PC-3 (cell line): Measurements from ENCODE around the gene TMUB1. TPM values are rescaled to one million over a fixed set of nuclear protein-coding genes. Genes with fewer than 3 reads are reported as not detected.

Experiments used
- ATAC-seq: fragments of 200-7000 bp; cut with Tn5 transposase; 2 replicates; pipeline ENCODE4 v1.9.1; 2020; ENCODE audit warnings: mild to moderate bottlenecking, moderate library complexity
- BruUV-seq: library from RNA; stranded (reverse); fragments of 400-500 nt; replicated peaks from 2 replicates; lab custom pipeline; 2021; lab: Mats Ljungman, UMichigan
- CTCF ChIA-PET: fragments of 300-600 bp; sonication (Branson Sonifier 250); formaldehyde crosslinking; loops from one replicate; lab custom pipeline; 2022; ENCODE audit warnings: antibody characterized with exemption; lab: Charles Lee
- POLR2A ChIA-PET: fragments of 300-600 bp; sonication (Branson Sonifier 250); formaldehyde crosslinking; loops from one replicate; lab custom pipeline; 2022; ENCODE audit warnings: antibody characterized with exemption; ENCODE audit not compliant: unreplicated experiment; lab: Charles Lee
- DNase-seq: peaks from one replicate; pipeline ENCODE4 v3.0.0-alpha.2; 2015
- H2AFZ ChIP-seq: fragments of 300-600 bp; sonication (generic); 2 replicates; pipeline ENCODE4 v1.6.0; 2016; ENCODE audit warnings: antibody characterized with exemption, low read length
- H3F3A ChIP-seq: fragments of 300-600 bp; sonication (generic); one replicate; pipeline ENCODE4 v1.6.0; 2017; ENCODE audit warnings: antibody characterized with exemption, low read length, control low read depth, mild to moderate bottlenecking; ENCODE audit not compliant: unreplicated experiment
- H3K27ac ChIP-seq: fragments of 300-600 bp; sonication (generic); 2 replicates; pipeline ENCODE4 v1.5.1; 2016; ENCODE audit warnings: mild to moderate bottlenecking, low read length
- H3K27me3 ChIP-seq: fragments of 300-600 bp; sonication (generic); 2 replicates; pipeline ENCODE4 v1.6.1; 2016; ENCODE audit warnings: low read length, mixed read lengths
- H3K36me3 ChIP-seq: fragments of 300-600 bp; sonication (generic); 2 replicates; pipeline ENCODE4 v1.6.1; 2016; ENCODE audit warnings: low read depth, mixed run types, low read length, mixed read lengths
- H3K4me1 ChIP-seq: fragments of 300-600 bp; sonication (generic); 2 replicates; pipeline ENCODE4 v1.5.1; 2016; ENCODE audit warnings: low read length; ENCODE audit not compliant: insufficient read depth
- H3K4me2 ChIP-seq: fragments of 300-600 bp; sonication (generic); 2 replicates; pipeline ENCODE4 v1.6.0; 2016; ENCODE audit warnings: low read length
- H3K4me3 ChIP-seq: fragments of 300-600 bp; sonication (generic); 2 replicates; pipeline ENCODE4 v1.5.1; 2016; ENCODE audit warnings: mild to moderate bottlenecking, low read length, mixed read lengths
- H3K79me2 ChIP-seq: fragments of 300-600 bp; sonication (generic); 2 replicates; pipeline ENCODE4 v1.6.1; 2017; ENCODE audit warnings: low read length, mixed read lengths
- H3K9ac ChIP-seq: fragments of 300-600 bp; sonication (generic); 2 replicates; pipeline ENCODE4 v1.6.0; 2016; ENCODE audit warnings: mild to moderate bottlenecking, low read length
- H3K9me2 ChIP-seq: fragments of 300-600 bp; sonication (generic); replicated peaks from 2 replicates; pipeline ENCODE4 v1.6.1; 2016; ENCODE audit warnings: mixed run types, low read length, mixed read lengths
- H3K9me3 ChIP-seq: fragments of 300-600 bp; sonication (generic); 2 replicates; pipeline ENCODE4 v1.6.1; 2016; ENCODE audit warnings: low read length, mixed read lengths
- H4K20me1 ChIP-seq: fragments of 300-600 bp; sonication (generic); 2 replicates; pipeline ENCODE4 v1.6.1; 2016; ENCODE audit warnings: low read length, mixed read lengths
- CTCF ChIP-seq: fragments of 300-600 bp; sonication (generic); conservative IDR thresholded peaks from 2 replicates; pipeline ENCODE4 v1.5.1; 2017; ENCODE audit warnings: antibody characterized with exemption, low read depth, mild to moderate bottlenecking, low read length
- EZH2 ChIP-seq: fragments of 300-600 bp; sonication (generic); IDR thresholded peaks from one replicate; pipeline ENCODE4 v1.6.1; 2017; ENCODE audit warnings: antibody characterized with exemption, mild to moderate bottlenecking, low read length; ENCODE audit not compliant: unreplicated experiment
- EZH2phosphoT487 ChIP-seq: fragments of 300-600 bp; sonication (generic); IDR thresholded peaks from 2 replicates; pipeline ENCODE4 v1.6.1; 2018; ENCODE audit warnings: mild to moderate bottlenecking, antibody characterized with exemption, low read length, borderline replicate concordance
- intact Hi-C: fragments of 100-400 bp; cut with micrococcal nuclease; formaldehyde crosslinking; loops from 2 replicates; pipeline ENCODE4 v1.9.0; 2023
- total RNA-seq: library from RNA; depleted of rRNA; stranded (reverse); fragments of >200 nt; gene quantifications from 2 replicates; pipeline ENCODE4 v1.2.3, GENCODE V29; 2014

Gene TMUB1
- total RNA-seq, 1 experiment from 2014 or later = 52.1 TPM

- Histone ChIP-seq H3K4me3 (no peak overlapping the region), H3K9me3 (no peaks in the 10 kb centered on the region), H3K79me2 (peaks cover 20% of the 10 kb centered on the region), H3K9ac (no peak overlapping the region), H2AFZ (no peak overlapping the region), H3K27me3 (no peaks in the 10 kb centered on the region), H3K4me1 (peaks cover 19% of the 10 kb centered on the region), H3K4me2 (no peak overlapping the region), H3F3A (no peaks in the 10 kb centered on the region), H4K20me1 (no peaks in the 10 kb centered on the region), H3K9me2 (no peaks in the 10 kb centered on the region), H3K27ac (no peak overlapping the region), H3K36me3 (peaks cover 28% of the 10 kb centered on the region)
- no peak for DNase-seq
- ATAC-seq = no peak
- CTCF ChIA-PET = no interaction called here
- TF ChIP-seq EZH2phosphoT487 = no peak
- no peak for TF ChIP-seq EZH2
- no peak for TF ChIP-seq CTCF
- POLR2A ChIA-PET = no interaction called here
- intact Hi-C loops = no loop called here
- no TSS peak for BruUV-seq
These were observed 16.9 kb downstream of the TMUB1 start for GRCh38 chr7:151066273-151066974.

GRCh38 chr7:151065516-151065915 lies 17.8 kb downstream of the TMUB1 start:
- Histone ChIP-seq H3K27me3 (no peaks in the 10 kb centered on the region), H3K79me2 (peaks cover 29% of the 10 kb centered on the region), H3F3A (no peaks in the 10 kb centered on the region), H4K20me1 (no peaks in the 10 kb centered on the region), H3K9ac (no peak overlapping the region), H3K4me3 (no peak overlapping the region), H2AFZ (no peak overlapping the region), H3K4me2 (no peak overlapping the region), H3K27ac (no peak overlapping the region), H3K36me3 (peaks cover 28% of the 10 kb centered on the region), H3K9me3 (no peaks in the 10 kb centered on the region), H3K9me2 (no peaks in the 10 kb centered on the region), H3K4me1 (peaks cover 29% of the 10 kb centered on the region)
- no peak for DNase-seq
- ATAC-seq = no peak
- intact Hi-C loops = no loop called here
- BruUV-seq = no TSS peak
- TF ChIP-seq CTCF = no peak
- TF ChIP-seq EZH2 = no peak
- TF ChIP-seq EZH2phosphoT487 = no peak
- POLR2A ChIA-PET = no interaction called here
- CTCF ChIA-PET = no interaction called here

- Histone ChIP-seq H3K9me3 (no peaks in the 10 kb centered on the region), H3K27ac (no peak overlapping the region)
These were observed 18.3 kb downstream of the TMUB1 start for GRCh38 chr7:151064993-151065392.

More at GRCh38 chr7:151064993-151065392, 18.3 kb downstream of the TMUB1 start:
- H4K20me1 ChIP-seq = no peaks in the 10 kb centered on the region
- ChIA-PET CTCF (no interaction called here), POLR2A (no interaction called here)
- H3F3A ChIP-seq = no peaks in the 10 kb centered on the region
- no peak overlapping the region for H3K4me2 ChIP-seq
- DNase-seq (no peak), ATAC-seq (no peak)
- H3K27me3 ChIP-seq = no peaks in the 10 kb centered on the region
- peaks cover 28% of the 10 kb centered on the region for H3K36me3 ChIP-seq
- no peak overlapping the region for H3K9ac ChIP-seq
- no peak overlapping the region for H2AFZ ChIP-seq
- TF ChIP-seq EZH2phosphoT487 = no peak
- TF ChIP-seq EZH2 = no peak
- TF ChIP-seq CTCF = no peak
- peaks cover 30% of the 10 kb centered on the region for H3K4me1 ChIP-seq
- intact Hi-C loops = no loop called here
- peaks cover 34% of the 10 kb centered on the region for H3K79me2 ChIP-seq
- no peak overlapping the region for H3K4me3 ChIP-seq
- BruUV-seq = no TSS peak
- no peaks in the 10 kb centered on the region for H3K9me2 ChIP-seq
